IMR-90 (cell line): ENCODE results near the gene PTN. TPM values are rescaled to one million over a fixed set of nuclear protein-coding genes. Genes with fewer than 3 reads are reported as not detected.
"Not testable (repeated sequence)": the region's sequence is repeated elsewhere in the genome, so short reads cannot be mapped to it uniquely, and the experiment has no call there.

ENCODE experiments used
- ATAC-seq: fragments of 200-7000 bp; cut with Tn5 transposase; 2 replicates; pipeline ENCODE4 v1.9.1; 2020; ENCODE audit warnings: low read depth, mild to moderate bottlenecking, moderate library complexity
- BruUV-seq: library from RNA; stranded (reverse); fragments of 400-500 nt; replicated peaks from 2 replicates; lab custom pipeline; 2021; lab: Mats Ljungman, UMichigan
- CTCF ChIA-PET: fragments of 300-600 bp; formaldehyde crosslinking; extraction: SDS; loops from one replicate; lab custom pipeline; 2021; ENCODE audit warnings: antibody characterized with exemption; lab: Yijun Ruan, JAX
- POLR2A ChIA-PET: fragments of 300-600 bp; sonication (Branson Sonifier 250); formaldehyde crosslinking; loops from one replicate; lab custom pipeline; 2022; ENCODE audit warnings: antibody characterized with exemption; ENCODE audit not compliant: unreplicated experiment; lab: Charles Lee
- DNase-seq: peaks from one replicate; pipeline ENCODE4 v3.0.0; 2013
- H2AFZ ChIP-seq: replicated peaks from 2 replicates; pipeline ENCODE3; 2013; ENCODE audit warnings: low read length, mild to moderate bottlenecking; ENCODE audit not compliant: poor library complexity
- H2AK5ac ChIP-seq: 2 replicates; pipeline ENCODE4 v1.6.1; 2013; ENCODE audit warnings: low read depth, low read length, inconsistent platforms
- H2AK9ac ChIP-seq: replicated peaks from 2 replicates; pipeline ENCODE3; 2013; ENCODE audit warnings: mild to moderate bottlenecking, low read depth, low read length, moderate library complexity; ENCODE audit not compliant: poor library complexity
- H2BK120ac ChIP-seq: 2 replicates; pipeline ENCODE4 v1.6.1; 2013; ENCODE audit warnings: low read depth, low read length, inconsistent platforms
- H2BK15ac ChIP-seq: 3 replicates; pipeline ENCODE4 v1.6.1; 2013; ENCODE audit warnings: low read depth, low read length, inconsistent platforms
- H2BK20ac ChIP-seq: 2 replicates; pipeline ENCODE4 v1.6.1; 2013; ENCODE audit warnings: low read depth, mild to moderate bottlenecking, inconsistent platforms, low read length, moderate library complexity
- H2BK5ac ChIP-seq: 2 replicates; pipeline ENCODE4 v1.6.1; 2013; ENCODE audit warnings: mild to moderate bottlenecking, low read depth, low read length, inconsistent platforms; ENCODE audit not compliant: poor library complexity, severe bottlenecking
- H3K14ac ChIP-seq: replicated peaks from 2 replicates; pipeline ENCODE4 v1.6.1; 2013; ENCODE audit warnings: low read depth, low read length, inconsistent platforms
- H3K18ac ChIP-seq: 2 replicates; pipeline ENCODE4 v1.6.1; 2013; ENCODE audit warnings: low read depth, low read length, control low read depth
- H3K23ac ChIP-seq: 2 replicates; pipeline ENCODE4 v1.6.1; 2013; ENCODE audit warnings: low read depth, low read length, inconsistent platforms
- H3K27ac ChIP-seq: 2 replicates; pipeline ENCODE4 v1.5.1; 2013; ENCODE audit warnings: mild to moderate bottlenecking, control low read depth, low read length; ENCODE audit not compliant: insufficient read depth
- H3K27me3 ChIP-seq: 2 replicates; pipeline ENCODE4 v1.6.1; 2013; ENCODE audit warnings: low read length; ENCODE audit not compliant: control insufficient read depth, insufficient read depth
- H3K36me3 ChIP-seq: 2 replicates; pipeline ENCODE4 v1.6.1; 2013; ENCODE audit warnings: low read length, mixed read lengths; ENCODE audit not compliant: control insufficient read depth, insufficient read depth
- H3K4ac ChIP-seq: 2 replicates; pipeline ENCODE4 v1.6.1; 2013; ENCODE audit warnings: low read depth, low read length, inconsistent platforms
- H3K4me1 ChIP-seq: 2 replicates; pipeline ENCODE4 v1.6.1; 2013; ENCODE audit warnings: low read length, mixed read lengths; ENCODE audit not compliant: control insufficient read depth, insufficient read depth
- H3K4me2 ChIP-seq: 2 replicates; pipeline ENCODE4 v1.6.1; 2013; ENCODE audit warnings: low read depth, mild to moderate bottlenecking, control low read depth, low read length, moderate library complexity
- H3K4me3 ChIP-seq: 2 replicates; pipeline ENCODE4 v1.5.1; 2013; ENCODE audit warnings: low read depth, mild to moderate bottlenecking, control low read depth, low read length, moderate library complexity; ENCODE audit not compliant: insufficient read depth
- H3K56ac ChIP-seq: 2 replicates; pipeline ENCODE4 v1.6.1; 2013; ENCODE audit warnings: low read length, inconsistent platforms; ENCODE audit not compliant: insufficient read depth; ENCODE audit errors: extremely low read depth
- H3K79me1 ChIP-seq, 2 experiments: 2 replicates each; pipeline ENCODE4 v1.6.1; 2013; ENCODE audit warnings: low read length in 2 of 2, inconsistent platforms in 1 of 2, low read depth in 1 of 2
- H3K9ac ChIP-seq: 2 replicates; pipeline ENCODE4 v1.6.1; 2013; ENCODE audit warnings: low read depth, low read length, control low read depth
- H3K9me1 ChIP-seq: 2 replicates; pipeline ENCODE4 v1.6.1; 2013; ENCODE audit warnings: low read length, inconsistent platforms; ENCODE audit not compliant: insufficient read depth
- H3K9me3 ChIP-seq: 2 replicates; pipeline ENCODE4 v1.6.1; 2013; ENCODE audit warnings: low read length; ENCODE audit not compliant: control insufficient read depth, insufficient read depth
- H4K20me1 ChIP-seq: 2 replicates; pipeline ENCODE4 v1.6.1; 2013; ENCODE audit warnings: low read length, inconsistent platforms; ENCODE audit not compliant: insufficient read depth
- H4K5ac ChIP-seq: 2 replicates; pipeline ENCODE4 v1.6.1; 2013; ENCODE audit warnings: mild to moderate bottlenecking, low read depth, low read length, control low read depth
- H4K8ac ChIP-seq, 2 experiments: 2 replicates each; pipeline ENCODE4 v1.6.1; 2013; ENCODE audit warnings: low read depth in 2 of 2, low read length in 2 of 2, control low read depth in 1 of 2, inconsistent platforms in 1 of 2
- H4K91ac ChIP-seq: 2 replicates; pipeline ENCODE4 v1.6.1; 2013; ENCODE audit warnings: low read depth, low read length, inconsistent platforms; ENCODE audit not compliant: insufficient read depth
- WGBS, 2 experiments: methylation state at CpG; one replicate each; pipeline versions ENCODE4 v1.1.5 to v1.1.7; 2013; ENCODE audit warnings: missing lambda C conversion rate in 2 of 2; ENCODE audit not compliant: insufficient read length in 1 of 2; ENCODE audit errors: extremely low coverage in 2 of 2; 5-methylcytosine and 5-hydroxymethylcytosine counted together
- dilution Hi-C: fragments of 300-500 bp; cut with HindIII; formaldehyde crosslinking; loops from one replicate; pipeline ENCODE4 v1.14.3; 2018; ENCODE audit warnings: low sequenced_read_pairs; ENCODE audit not compliant: unreplicated experiment
- in situ Hi-C: fragments of 300-500 bp; cut with MboI; formaldehyde crosslinking; loops from 3 replicates; pipeline ENCODE4 v1.14.3; 2019; ENCODE audit warnings: low sequenced_read_pairs, inconsistent platforms, mixed read lengths
- intact Hi-C: fragments of 100-400 bp; cut with micrococcal nuclease; formaldehyde crosslinking; loops from 2 replicates; pipeline ENCODE4 v1.10.0; 2022
- polyA plus RNA-seq, 3 experiments: library from polyadenylated mRNA; depleted of rRNA; stranded (reverse); fragments of >200 nt; gene quantifications; 2 replicates each; pipeline ENCODE4 v1.2.3, GENCODE V29; 2012; ENCODE audit warnings: low replicate concordance in 1 of 3
- total RNA-seq: library from RNA; depleted of rRNA; stranded (reverse); fragments of >200 nt; gene quantifications from 2 replicates; pipeline ENCODE4 v1.2.3, GENCODE V29; 2012

PTN gene
- total and polyA plus RNA-seq, 2 of the 4 experiments (the other 2 are of a cell fraction): 61.7 to 186 TPM

DNA sequence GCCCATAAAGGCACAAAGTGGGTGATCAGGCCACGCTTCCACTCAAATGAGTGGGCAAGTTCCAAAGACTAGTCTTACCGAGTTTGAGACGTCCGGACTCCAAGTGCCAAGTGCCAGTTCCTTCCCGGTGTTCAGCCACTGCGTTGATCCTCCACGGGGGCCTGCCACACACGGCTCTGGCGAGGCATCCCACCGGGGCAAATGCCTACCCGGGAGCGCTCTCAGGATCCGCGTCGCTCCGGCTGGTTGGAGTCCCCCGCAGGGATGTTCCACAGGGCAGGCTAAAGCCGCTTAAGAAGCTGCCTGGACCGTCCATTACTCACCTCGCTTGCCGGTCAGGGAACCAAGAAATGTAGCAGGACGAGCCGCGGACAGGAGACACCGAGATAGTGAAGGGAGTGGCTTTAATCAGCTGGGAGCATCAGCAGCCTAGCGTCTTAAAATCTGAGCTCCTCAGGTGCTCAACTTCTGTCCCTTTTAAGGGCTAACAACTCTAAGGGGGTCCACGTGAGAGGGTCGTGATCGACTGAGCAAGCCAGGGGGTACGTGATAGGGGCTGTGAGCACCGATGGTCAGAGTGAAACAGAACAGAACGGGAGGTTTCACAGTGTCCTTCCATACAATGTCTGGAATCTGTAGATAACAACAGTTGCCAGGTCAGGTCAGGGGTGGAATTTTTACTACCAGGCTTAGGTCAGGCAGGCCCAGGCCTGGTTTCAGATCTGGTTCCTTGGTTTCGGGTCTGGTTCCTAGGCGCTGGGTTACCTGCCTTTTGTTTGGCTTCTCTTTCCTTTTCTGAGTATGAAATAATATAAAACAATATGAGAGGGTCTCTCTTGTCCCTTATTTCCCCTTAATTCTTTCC lies 75.3 kb downstream of the PTN start:
- CTCF ChIA-PET, H2BK5ac ChIP-seq, H3K4me3 ChIP-seq, intact Hi-C loops, H4K8ac ChIP-seq, H3K9ac ChIP-seq, H2AK9ac ChIP-seq, DNase-seq, H3K79me1 ChIP-seq, H2BK15ac ChIP-seq, BruUV-seq, H3K27me3 ChIP-seq, POLR2A ChIA-PET, H2AFZ ChIP-seq, H3K9me1 ChIP-seq, H4K91ac ChIP-seq, H3K4me1 ChIP-seq, H3K56ac ChIP-seq, H4K20me1 ChIP-seq, H3K36me3 ChIP-seq, H2BK20ac ChIP-seq, H3K23ac ChIP-seq, dilution Hi-C loops, H3K18ac ChIP-seq, in situ Hi-C loops, H4K5ac ChIP-seq, H3K27ac ChIP-seq, H3K14ac ChIP-seq, H2AK5ac ChIP-seq, H2BK120ac ChIP-seq, ATAC-seq, H3K4me2 ChIP-seq, H3K9me3 ChIP-seq, H3K4ac ChIP-seq: not testable (repeated sequence)
- WGBS, 2 experiments: 98% methylated on average over 14 of the region's 34 CpGs; no CpG with 5 or more reads in 1 of the 2 experiments
